Measurements from ENCODE around the gene MTURN. TPM values are rescaled to one million over a fixed set of nuclear protein-coding genes. Genes with fewer than 3 reads are reported as not detected.

The MTURN gene
- total RNA-seq, 4 donors from 2014 or later: 36.9 to 59.7 (median 45.6) TPM

- TF ChIP-seq POLR2A (IDR thresholded peaks at IDR 0.05) (no peak), CTCF (IDR thresholded peaks at IDR 0.05) (no peak)
- WGBS, 2 donors: 58 to 62% methylated on average over 5 of the region's 5 CpGs
- no peak overlapping the region for H3K4me3 ChIP-seq (ENCODE audit: low read depth, poor library complexity, severe bottlenecking)
- no peak for DNase-seq (ENCODE audit: low spot score in 2 of 2)
- intact Hi-C loops (cut with DNase I; ENCODE audit: low total_unique reads): no loop called here
Measured at GRCh38 chr7:30201161-30201666, 66.4 kb downstream of the MTURN start.

- 73 to 74% methylated on average over 2 of the region's 2 CpGs for WGBS, 2 donors
- no peak for DNase-seq (ENCODE audit: low spot score in 2 of 2)
- H3K4me3 ChIP-seq (ENCODE audit: low read depth, poor library complexity, severe bottlenecking): no peak overlapping the region
Measured at GRCh38 chr7:30201921-30202320, 67.1 kb downstream of the MTURN start.

GRCh38 chr7:30202671-30203070, 67.9 kb downstream of the MTURN start:
- DNase-seq (ENCODE audit: low spot score in 2 of 2): no peak
- 61 to 80% methylated on average over 3 of the region's 3 CpGs for WGBS, 2 donors
- intact Hi-C loops (cut with DNase I; ENCODE audit: low total_unique reads): no loop called here

More at GRCh38 chr7:30201921-30202320, 67.1 kb downstream of the MTURN start:
- TF ChIP-seq POLR2A (IDR thresholded peaks at IDR 0.05): no peak
- TF ChIP-seq CTCF (IDR thresholded peaks at IDR 0.05): no peak
- intact Hi-C loops (cut with DNase I; ENCODE audit: low total_unique reads): no loop called here

GRCh38 chr7:30206491-30206890, 71.7 kb downstream of the MTURN start:
- intact Hi-C loops (cut with DNase I; ENCODE audit: low total_unique reads): no loop called here
- WGBS, 2 donors: 52 to 66% methylated on average over 4 of the region's 4 CpGs
- TF ChIP-seq CTCF (IDR thresholded peaks at IDR 0.05) (no peak), POLR2A (IDR thresholded peaks at IDR 0.05) (no peak)
- H3K4me3 ChIP-seq (ENCODE audit: low read depth, poor library complexity, severe bottlenecking): no peak overlapping the region
- DNase-seq (ENCODE audit: low spot score in 2 of 2): no peak

More at GRCh38 chr7:30202671-30203070, 67.9 kb downstream of the MTURN start:
- TF ChIP-seq CTCF (IDR thresholded peaks at IDR 0.05) (no peak), POLR2A (IDR thresholded peaks at IDR 0.05) (no peak)
- no peak overlapping the region for H3K4me3 ChIP-seq (ENCODE audit: low read depth, poor library complexity, severe bottlenecking)

GRCh38 chr7:30206942-30207341, 72.2 kb downstream of the MTURN start:
- intact Hi-C loops (cut with DNase I; ENCODE audit: low total_unique reads): no loop called here
- no peak for TF ChIP-seq POLR2A (IDR thresholded peaks at IDR 0.05)
- TF ChIP-seq CTCF (IDR thresholded peaks at IDR 0.05): no peak
- 73% methylated on average over 8 of the region's 8 CpGs for WGBS, 2 donors
- no peak for DNase-seq (ENCODE audit: low spot score in 2 of 2)
- H3K4me3 ChIP-seq (ENCODE audit: low read depth, poor library complexity, severe bottlenecking): no peak overlapping the region

- WGBS, 2 donors: 95 to 96% methylated on average over 4 of the region's 4 CpGs
- intact Hi-C loops (cut with DNase I; ENCODE audit: low total_unique reads): no loop called here
- H3K4me3 ChIP-seq (ENCODE audit: low read depth, poor library complexity, severe bottlenecking): no peak overlapping the region
- no peak for DNase-seq (ENCODE audit: low spot score in 2 of 2)
- no peak for TF ChIP-seq POLR2A (IDR thresholded peaks at IDR 0.05)
- no peak for TF ChIP-seq CTCF (IDR thresholded peaks at IDR 0.05)
Measured at GRCh38 chr7:30207376-30207775, 72.6 kb downstream of the MTURN start.
